Liver (tissue), 9 donors: Measurements from ENCODE around the gene SPIRE2. TPM values are rescaled to one million over a fixed set of nuclear protein-coding genes. Genes with fewer than 3 reads are reported as not detected.

Experiments used
- DNase-seq: peaks from one replicate; pipeline ENCODE4 v3.0.0-alpha.2; 2017; ENCODE audit warnings: low spot score
- H3K27ac ChIP-seq, 2 donors: one replicate each; pipeline ENCODE4 v1.7.0; 2013; ENCODE audit warnings: inconsistent platforms in 2 of 2, low read length in 2 of 2, control low read depth in 1 of 2, low read depth in 1 of 2, mild to moderate bottlenecking in 1 of 2
- H3K27me3 ChIP-seq, 4 donors: one replicate each; pipeline versions ENCODE4 v1.6.1 to v1.7.0; 2013; ENCODE audit warnings: low read length in 3 of 4, inconsistent platforms in 1 of 4, mild to moderate bottlenecking in 1 of 4, moderate library complexity in 1 of 4; ENCODE audit not compliant: control insufficient read depth in 4 of 4, insufficient read depth in 4 of 4
- H3K36me3 ChIP-seq, 4 donors: one replicate each; pipeline versions ENCODE4 v1.6.1 to v1.7.0; 2013; ENCODE audit warnings: low read length in 3 of 4, mild to moderate bottlenecking in 3 of 4, low read depth in 1 of 4, moderate library complexity in 1 of 4; ENCODE audit not compliant: control insufficient read depth in 4 of 4, insufficient read depth in 3 of 4
- H3K4me1 ChIP-seq, 4 donors: one replicate each; pipeline versions ENCODE4 v1.6.1 to v1.7.0; 2013; ENCODE audit warnings: low read length in 3 of 4, mild to moderate bottlenecking in 3 of 4, moderate library complexity in 1 of 4; ENCODE audit not compliant: control insufficient read depth in 4 of 4, insufficient read depth in 4 of 4
- H3K4me3 ChIP-seq, 3 donors: one replicate each; pipeline versions ENCODE4 v1.6.1 to v1.7.0; 2013; ENCODE audit warnings: low read length in 3 of 3, control low read depth in 1 of 3, low read depth in 1 of 3, mild to moderate bottlenecking in 1 of 3
- H3K9ac ChIP-seq, 2 donors: one replicate each; pipeline ENCODE4 v1.7.0; 2013; ENCODE audit warnings: low read length in 2 of 2, mild to moderate bottlenecking in 2 of 2, moderate library complexity in 2 of 2, control low read depth in 1 of 2, low read depth in 1 of 2
- H3K9me3 ChIP-seq, 4 donors: one replicate each; pipeline versions ENCODE4 v1.6.1 to v1.7.0; 2013; ENCODE audit warnings: low read length in 3 of 4; ENCODE audit not compliant: control insufficient read depth in 4 of 4
- CTCF ChIP-seq: fragments of 150-350 bp; IDR thresholded peaks from 2 replicates; pipeline ENCODE4 v1.5.1; 2017; ENCODE audit warnings: improper control_type of control experiment, low read depth, low read length; ENCODE audit not compliant: missing input control
- EGR1 ChIP-seq, 2 donors: IDR thresholded peaks; 2 replicates each; pipeline ENCODE4 v1.6.1; 2016 to 2018; ENCODE audit warnings: antibody characterized with exemption in 2 of 2, low read depth in 2 of 2
- FOXA2 ChIP-seq: IDR thresholded peaks from 2 replicates; pipeline ENCODE4 v1.6.1; 2016; ENCODE audit warnings: antibody characterized with exemption
- GABPA ChIP-seq, 2 donors: IDR thresholded peaks in 1 of 2; conservative IDR thresholded peaks in 1 of 2; 2 replicates each; pipeline ENCODE4 v1.6.1; 2016; ENCODE audit warnings: antibody characterized with exemption in 2 of 2, mild to moderate bottlenecking in 1 of 2, moderate library complexity in 1 of 2
- HNF4A ChIP-seq, 2 donors: conservative IDR thresholded peaks; 2 replicates each; pipeline ENCODE4 v1.6.1; 2016; ENCODE audit warnings: antibody characterized with exemption in 2 of 2, mild to moderate bottlenecking in 2 of 2
- HNF4G ChIP-seq: IDR thresholded peaks from 2 replicates; pipeline ENCODE4 v1.6.1; 2016; ENCODE audit warnings: antibody characterized with exemption
- JUND ChIP-seq, 2 donors: IDR thresholded peaks; 2 replicates each; pipeline ENCODE4 v1.6.1; 2016; ENCODE audit warnings: antibody characterized with exemption in 2 of 2
- NR2F2 ChIP-seq: IDR thresholded peaks from 2 replicates; pipeline ENCODE4 v1.6.1; 2016; ENCODE audit warnings: antibody characterized with exemption
- REST ChIP-seq: IDR thresholded peaks from 2 replicates; pipeline ENCODE4 v1.6.1; 2016; ENCODE audit warnings: antibody characterized with exemption, mild to moderate bottlenecking
- RXRA ChIP-seq, 2 donors: IDR thresholded peaks; 2 replicates each; pipeline ENCODE4 v1.6.1; 2017 to 2018; ENCODE audit warnings: antibody characterized with exemption in 2 of 2, mild to moderate bottlenecking in 1 of 2
- SP1 ChIP-seq: IDR thresholded peaks from 2 replicates; pipeline ENCODE4 v1.6.1; 2018; ENCODE audit warnings: antibody characterized with exemption, mild to moderate bottlenecking
- TAF1 ChIP-seq: conservative IDR thresholded peaks from 2 replicates; pipeline ENCODE4 v1.6.1; 2016; ENCODE audit warnings: antibody characterized with exemption, mild to moderate bottlenecking
- YY1 ChIP-seq: IDR thresholded peaks from 2 replicates; pipeline ENCODE4 v1.6.1; 2016; ENCODE audit warnings: antibody characterized with exemption, mild to moderate bottlenecking
- ZBTB33 ChIP-seq: IDR thresholded peaks from 2 replicates; pipeline ENCODE4 v1.6.1; 2016; ENCODE audit warnings: antibody characterized with exemption
- WGBS: extraction: QIAGEN DNeasy Blood & Tissue Kit; methylation state at CpG from one replicate; pipeline ENCODE4 v1.1.7; 2013; 5-methylcytosine and 5-hydroxymethylcytosine counted together
- polyA plus RNA-seq, 2 donors: library from polyadenylated mRNA; stranded (reverse) in 1 of 2; unstranded in 1 of 2; fragments of 200-250 nt in 1 of 2; fragments of >200 nt in 1 of 2; fragmentation: Nextera tagmentation in 1 of 2; extraction: Ambion mirVana in 1 of 2; gene quantifications; one replicate each; pipeline versions ENCODE4 v1.2.1 to v1.2.3, GENCODE V29; 2013 to 2015
- total RNA-seq, 2 donors: library from RNA; depleted of rRNA; stranded (reverse); fragments of >200 nt; gene quantifications; one replicate each; pipeline ENCODE4 v1.2.3, GENCODE V29; 2014
- donor health status: healthy.
- donor health status: healthy.
- donor health status: healthy.
- donor health status: healthy.
- donor health status: healthy.

The SPIRE2 gene
- total and polyA plus RNA-seq, 4 donors, result 1.7 to 7.2 (median 2.9) TPM

GRCh38 chr16:89903908-89904515 is 75.7 kb downstream of the SPIRE2 start:
- no peaks in the 10 kb centered on the region for H3K4me1 ChIP-seq
- no peak overlapping the region for H3K9ac ChIP-seq
- H3K36me3 ChIP-seq, result peaks cover 21 to 69% (median 36%) of the 10 kb centered on the region in 4 donors
- H3K4me3 ChIP-seq, result no peak overlapping the region
- no peak for TF ChIP-seq FOXA2
- TF ChIP-seq RXRA (IDR thresholded peaks at IDR 0.05), result no peak
- TF ChIP-seq GABPA (IDR thresholded peaks at IDR 0.05 in 1 of 2, conservative IDR thresholded peaks at IDR 0.05 in 1 of 2), result no peak
- no peak for TF ChIP-seq HNF4G
- TF ChIP-seq YY1, result no peak
- no peak for TF ChIP-seq SP1
- no peak for TF ChIP-seq EGR1 (IDR thresholded peaks at IDR 0.05; ENCODE audit: low read depth in 2 of 2)
- TF ChIP-seq CTCF, result no peak
- TF ChIP-seq TAF1, result no peak
- no peak for TF ChIP-seq JUND (IDR thresholded peaks at IDR 0.05)
- TF ChIP-seq NR2F2, result no peak
- TF ChIP-seq HNF4A (conservative IDR thresholded peaks at IDR 0.05), result no peak
- no peak overlapping the region for H3K27ac ChIP-seq
- H3K9me3 ChIP-seq, result no peaks in the 10 kb centered on the region
- WGBS, result 93% methylated on average over 19 of the region's 19 CpGs
- no peaks in the 10 kb centered on the region for H3K27me3 ChIP-seq
- DNase-seq, result no peak

- 93% methylated on average over 31 of the region's 31 CpGs for WGBS
- no peak for DNase-seq
These were observed 76.6 kb downstream of the SPIRE2 start for GRCh38 chr16:89904606-89905510.

GRCh38 chr16:89905511-89906139 is 77.3 kb downstream of the SPIRE2 start:
- no peaks in the 10 kb centered on the region for H3K27me3 ChIP-seq
- WGBS, result 96% methylated on average over 23 of the region's 23 CpGs
- H3K36me3 ChIP-seq, result peaks cover 18 to 62% (median 28%) of the 10 kb centered on the region in 4 donors
- no peak for DNase-seq
- no peak overlapping the region for H3K27ac ChIP-seq
- no peaks in the 10 kb centered on the region for H3K9me3 ChIP-seq
- no peak overlapping the region for H3K4me3 ChIP-seq
- no peak overlapping the region for H3K9ac ChIP-seq
- H3K4me1 ChIP-seq, result no peaks in the 10 kb centered on the region
- TF ChIP-seq SP1 (no peak), JUND (IDR thresholded peaks at IDR 0.05) (no peak), ZBTB33 (no peak), EGR1 (IDR thresholded peaks at IDR 0.05; ENCODE audit: low read depth in 2 of 2) (no peak), REST (no peak), CTCF (no peak), YY1 (no peak), GABPA (IDR thresholded peaks at IDR 0.05 in 1 of 2, conservative IDR thresholded peaks at IDR 0.05 in 1 of 2) (no peak), HNF4A (conservative IDR thresholded peaks at IDR 0.05) (no peak), HNF4G (no peak), RXRA (IDR thresholded peaks at IDR 0.05) (no peak)

More at GRCh38 chr16:89904606-89905510, 76.6 kb downstream of the SPIRE2 start:
- Histone ChIP-seq H3K27ac (no peak overlapping the region), H3K36me3 (peaks cover 18 to 66% (median 32%) of the 10 kb centered on the region in 4 donors), H3K9me3 (no peaks in the 10 kb centered on the region), H3K4me3 (no peak overlapping the region), H3K9ac (no peak overlapping the region), H3K4me1 (no peaks in the 10 kb centered on the region), H3K27me3 (no peaks in the 10 kb centered on the region)
- no peak for TF ChIP-seq FOXA2
